ENCODE data around the gene EIF2AK3. TPM values are rescaled to one million over a fixed set of nuclear protein-coding genes. Genes with fewer than 3 reads are reported as not detected.

The EIF2AK3 gene
- total and polyA plus RNA-seq, 2 donors (not counting 1 experiment from before 2014, with no cell fraction given), result 40.2 to 57.9 TPM

DNA sequence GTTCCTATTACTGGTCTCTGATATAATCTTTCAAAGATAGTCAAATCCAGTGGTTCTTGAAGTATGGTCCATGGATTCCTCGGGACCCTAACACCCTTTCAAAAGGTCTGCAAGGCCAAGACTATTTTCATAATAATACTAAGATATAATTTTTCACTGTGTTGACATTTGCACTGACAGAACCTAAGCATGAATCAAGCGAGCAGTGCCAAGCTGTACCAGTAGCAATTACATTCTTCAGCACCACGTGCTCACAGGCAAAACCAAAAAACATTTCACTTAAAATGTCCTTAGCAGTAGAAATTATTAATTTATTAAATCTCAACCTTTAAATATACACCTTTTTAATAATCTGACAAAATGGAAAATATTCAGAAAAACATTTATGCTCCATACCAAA, 59.1 kb downstream of the EIF2AK3 start:
- no peak overlapping the region for H3K27ac ChIP-seq (ENCODE audit: low read length in 2 of 2)
- Mint-ChIP-seq H3K27ac (no peak overlapping the region), H3K4me3 (no peak overlapping the region), H3K27me3 (no peaks in the 10 kb centered on the region), H3K9me3 (ENCODE audit: insufficient read depth) (no peaks in the 10 kb centered on the region), H3K4me1 (peaks cover 3% of the 10 kb centered on the region)
- TF ChIP-seq, protein P1, sequence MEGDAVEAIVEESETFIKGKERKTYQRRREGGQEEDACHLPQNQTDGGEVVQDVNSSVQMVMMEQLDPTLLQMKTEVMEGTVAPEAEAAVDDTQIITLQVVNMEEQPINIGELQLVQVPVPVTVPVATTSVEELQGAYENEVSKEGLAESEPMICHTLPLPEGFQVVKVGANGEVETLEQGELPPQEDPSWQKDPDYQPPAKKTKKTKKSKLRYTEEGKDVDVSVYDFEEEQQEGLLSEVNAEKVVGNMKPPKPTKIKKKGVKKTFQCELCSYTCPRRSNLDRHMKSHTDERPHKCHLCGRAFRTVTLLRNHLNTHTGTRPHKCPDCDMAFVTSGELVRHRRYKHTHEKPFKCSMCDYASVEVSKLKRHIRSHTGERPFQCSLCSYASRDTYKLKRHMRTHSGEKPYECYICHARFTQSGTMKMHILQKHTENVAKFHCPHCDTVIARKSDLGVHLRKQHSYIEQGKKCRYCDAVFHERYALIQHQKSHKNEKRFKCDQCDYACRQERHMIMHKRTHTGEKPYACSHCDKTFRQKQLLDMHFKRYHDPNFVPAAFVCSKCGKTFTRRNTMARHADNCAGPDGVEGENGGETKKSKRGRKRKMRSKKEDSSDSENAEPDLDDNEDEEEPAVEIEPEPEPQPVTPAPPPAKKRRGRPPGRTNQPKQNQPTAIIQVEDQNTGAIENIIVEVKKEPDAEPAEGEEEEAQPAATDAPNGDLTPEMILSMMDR (IDR thresholded peaks at IDR 0.05), result no peak
- TF ChIP-seq EZH2 (IDR thresholded peaks at IDR 0.05; ENCODE audit: borderline replicate concordance, insufficient read depth, low read depth, low read length, poor library complexity, severe bottlenecking), result no peak
- intact Hi-C loops (cut with micrococcal nuclease), result no loop called here
- no peak overlapping the region for H3K9ac ChIP-seq (ENCODE audit: low read length)
- no peaks in the 10 kb centered on the region for H3K4me1 ChIP-seq (ENCODE audit: control insufficient read depth in 2 of 2, insufficient read depth in 2 of 2, low read length in 2 of 2)
- no peak overlapping the region for H3K4me3 ChIP-seq (ENCODE audit: control extremely low read depth in 1 of 5, extremely low read depth in 1 of 5, insufficient read depth in 1 of 5, low read depth in 2 of 5, low read length in 4 of 5)
- H3K4me2 ChIP-seq (replicated peaks; ENCODE audit: low read depth, low read length, poor library complexity, severe bottlenecking), result no peak overlapping the region
- H3K36me3 ChIP-seq (replicated peaks in 1 of 2; ENCODE audit: control extremely low read depth in 1 of 2, control insufficient read depth in 1 of 2, extremely low read depth in 1 of 2, insufficient read depth in 2 of 2, low read length in 1 of 2), result peaks cover 8 to 60% of the 10 kb centered on the region in 2 experiments
- ChIA-PET POLR2A (no interaction called here), CTCF (interaction anchor here (1.2 kb wide), 1 partner anchor 104 kb away, joined by 5 read pairs; no protein-coding TSS in a partner anchor)
- no CpG with 5 or more reads among the region's 3 CpGs for WGBS (ENCODE audit: insufficient coverage)
- DNase-seq (no peak), ATAC-seq (ENCODE audit: low read depth) (no peak)
- H4K20me1 ChIP-seq (ENCODE audit: control insufficient read depth, insufficient read depth, low read length, poor library complexity, severe bottlenecking), result peaks cover 46% of the 10 kb centered on the region
- H2AFZ ChIP-seq (ENCODE audit: insufficient read depth, low read depth, low read length, poor library complexity, severe bottlenecking), result no peak overlapping the region
- H3K9me3 ChIP-seq (ENCODE audit: control extremely low read depth in 1 of 3, control insufficient read depth in 2 of 3, insufficient read depth in 1 of 3, low read length in 2 of 3), result no peaks in the 10 kb centered on the region
- peaks cover 6% of the 10 kb centered on the region for H3K79me2 ChIP-seq (ENCODE audit: control insufficient read depth, insufficient read depth, low read length)
- H3K27me3 ChIP-seq (replicated peaks in 1 of 4; ENCODE audit: control extremely low read depth in 1 of 4, control insufficient read depth in 3 of 4, insufficient read depth in 4 of 4, low read length in 3 of 4), result no peaks in the 10 kb centered on the region

DNA sequence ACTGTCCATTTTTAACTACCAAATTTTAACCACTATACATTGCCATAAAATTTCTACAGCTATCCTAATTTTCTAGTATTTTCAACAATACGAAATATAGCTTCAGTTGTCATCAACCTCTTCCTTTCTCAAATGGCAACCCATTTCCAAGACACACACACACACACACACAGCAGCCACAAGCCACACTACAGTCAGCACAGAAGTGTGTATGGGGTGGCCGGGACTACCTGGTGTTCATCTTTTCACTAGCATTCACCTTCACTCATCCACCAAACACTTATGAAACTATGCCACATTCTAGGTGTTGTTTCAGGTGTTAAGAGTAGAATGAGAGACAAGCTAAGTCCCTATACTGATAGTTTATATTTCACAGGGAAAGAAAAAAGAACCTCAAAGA, 62.9 kb downstream of the EIF2AK3 start:
- TF ChIP-seq, protein P1 (IDR thresholded peaks at IDR 0.05), result no peak
- no peak for TF ChIP-seq EZH2 (IDR thresholded peaks at IDR 0.05; ENCODE audit: borderline replicate concordance, insufficient read depth, low read depth, low read length, poor library complexity, severe bottlenecking)
- Mint-ChIP-seq H3K9me3 (ENCODE audit: insufficient read depth) (no peaks in the 10 kb centered on the region), H3K27me3 (no peaks in the 10 kb centered on the region), H3K4me1 (peaks cover 21% of the 10 kb centered on the region), H3K27ac (no peak overlapping the region), H3K4me3 (no peak overlapping the region)
- H3K36me3 ChIP-seq (replicated peaks in 1 of 2; ENCODE audit: control extremely low read depth in 1 of 2, control insufficient read depth in 1 of 2, extremely low read depth in 1 of 2, insufficient read depth in 2 of 2, low read length in 1 of 2), result peaks cover 5 to 57% of the 10 kb centered on the region in 2 experiments
- no peak overlapping the region for H2AFZ ChIP-seq (ENCODE audit: insufficient read depth, low read depth, low read length, poor library complexity, severe bottlenecking)
- DNase-seq (no peak), ATAC-seq (ENCODE audit: low read depth) (no peak)
- CTCF ChIA-PET, result interaction anchor here (0.7 kb wide), 2 partner anchors 19 to 27 kb away, joined by 3 to 4 read pairs; no protein-coding TSS in a partner anchor
- POLR2A ChIA-PET, result no interaction called here
- no peak overlapping the region for H3K4me3 ChIP-seq (ENCODE audit: control extremely low read depth in 1 of 5, extremely low read depth in 1 of 5, insufficient read depth in 1 of 5, low read depth in 2 of 5, low read length in 4 of 5)
- peaks cover 0 to 3% of the 10 kb centered on the region in 2 donors for H3K4me1 ChIP-seq (ENCODE audit: control insufficient read depth in 2 of 2, insufficient read depth in 2 of 2, low read length in 2 of 2)
- peaks cover 26% of the 10 kb centered on the region for H4K20me1 ChIP-seq (ENCODE audit: control insufficient read depth, insufficient read depth, low read length, poor library complexity, severe bottlenecking)
- WGBS (ENCODE audit: insufficient coverage), result 86% methylated on average over 1 of the region's 2 CpGs
- no peak overlapping the region for H3K9ac ChIP-seq (ENCODE audit: low read length)
- no peaks in the 10 kb centered on the region for H3K27me3 ChIP-seq (replicated peaks in 1 of 4; ENCODE audit: control extremely low read depth in 1 of 4, control insufficient read depth in 3 of 4, insufficient read depth in 4 of 4, low read length in 3 of 4)
- intact Hi-C loops (cut with micrococcal nuclease), result no loop called here
- H3K27ac ChIP-seq (ENCODE audit: low read length in 2 of 2), result no peak overlapping the region
- H3K79me2 ChIP-seq (ENCODE audit: control insufficient read depth, insufficient read depth, low read length), result peaks cover 3% of the 10 kb centered on the region
- H3K4me2 ChIP-seq (replicated peaks; ENCODE audit: low read depth, low read length, poor library complexity, severe bottlenecking), result no peak overlapping the region
- no peaks in the 10 kb centered on the region for H3K9me3 ChIP-seq (ENCODE audit: control extremely low read depth in 1 of 3, control insufficient read depth in 2 of 3, insufficient read depth in 1 of 3, low read length in 2 of 3)
